OCI-LY3 (cell line): ENCODE data around the gene PDE5A.

Experiments used
- CTCF ChIP-seq: fragments of 200-600, 300-600 bp; sonication (generic); IDR thresholded peaks from 2 replicates; pipeline ENCODE4 v1.5.1; 2014; ENCODE audit warnings: antibody characterized with exemption, low read length, low read depth
- EZH2phosphoT487 ChIP-seq: fragments of 200-600 bp; shearing (Covaris generic); IDR thresholded peaks from 2 replicates; pipeline ENCODE4 v1.6.1; 2018; ENCODE audit warnings: antibody characterized with exemption, mixed run types, low read depth

GRCh38 chr4:119592830-119593229 lies 35.8 kb downstream of the PDE5A start:
- TF ChIP-seq CTCF (no peak), EZH2phosphoT487 (no peak)
